Endothelial cell (in vitro differentiated cells): Measurements from ENCODE around the gene AADACL3. TPM values are rescaled to one million over a fixed set of nuclear protein-coding genes. Genes with fewer than 3 reads are reported as not detected.

ENCODE experiments used
- total RNA-seq: library from RNA; stranded (reverse); fragmentation: NEBNext Ultra II Directional; extraction: Animal tissue kit (Norgen Biotek cat#: 25700); gene quantifications from one replicate; pipeline ENCODE4 v1.2.1, GENCODE V29; 2021; ENCODE audit not compliant: unreplicated experiment

AADACL3 gene
- total RNA-seq, 1 donor from 2014 or later = not detected

Other genes starting within 250 kb of the AADACL3 start
- 5.7 TPM for gene DHRS3, start 97.9 kb upstream of the AADACL3 start, total RNA-seq
- not detected for gene AADACL4, start 72.0 kb upstream of the AADACL3 start, total RNA-seq
- gene CFAP107, start 30.1 kb downstream of the AADACL3 start, total RNA-seq = not detected
- not detected for gene PRAMEF12, start 57.6 kb downstream of the AADACL3 start, total RNA-seq
- not detected for gene PRAMEF1, start 75.3 kb downstream of the AADACL3 start, total RNA-seq
- not detected for gene PRAMEF11, start 115.3 kb downstream of the AADACL3 start, total RNA-seq
- not detected for gene HNRNPCL1, start 132.6 kb downstream of the AADACL3 start, total RNA-seq
- gene PRAMEF2, start 141.0 kb downstream of the AADACL3 start, total RNA-seq = not detected
- not detected for gene PRAMEF4, start 170.1 kb downstream of the AADACL3 start, total RNA-seq
- gene PRAMEF10, start 182.2 kb downstream of the AADACL3 start, total RNA-seq = not detected
- gene PRAMEF7, start 200.5 kb downstream of the AADACL3 start, total RNA-seq = not detected
- not detected for gene PRAMEF6, start 231.5 kb downstream of the AADACL3 start, total RNA-seq